Stimulated activated CD8-positive, alpha-beta memory T cell treated with anti-CD3 and anti-CD28 coated beads, Interleukin-7, amount 100 ng/mL, for 24 hours (primary cell): ENCODE data around the gene ACTG2.
"Not testable (repeated sequence)": the region's sequence is repeated elsewhere in the genome, so short reads cannot be mapped to it uniquely, and the experiment has no call there.

Experiments used
- DNase-seq: peaks from one replicate; pipeline ENCODE4 v3.0.0-alpha.2; 2020; ENCODE audit warnings: low read depth

The ACTG2 gene

DNA sequence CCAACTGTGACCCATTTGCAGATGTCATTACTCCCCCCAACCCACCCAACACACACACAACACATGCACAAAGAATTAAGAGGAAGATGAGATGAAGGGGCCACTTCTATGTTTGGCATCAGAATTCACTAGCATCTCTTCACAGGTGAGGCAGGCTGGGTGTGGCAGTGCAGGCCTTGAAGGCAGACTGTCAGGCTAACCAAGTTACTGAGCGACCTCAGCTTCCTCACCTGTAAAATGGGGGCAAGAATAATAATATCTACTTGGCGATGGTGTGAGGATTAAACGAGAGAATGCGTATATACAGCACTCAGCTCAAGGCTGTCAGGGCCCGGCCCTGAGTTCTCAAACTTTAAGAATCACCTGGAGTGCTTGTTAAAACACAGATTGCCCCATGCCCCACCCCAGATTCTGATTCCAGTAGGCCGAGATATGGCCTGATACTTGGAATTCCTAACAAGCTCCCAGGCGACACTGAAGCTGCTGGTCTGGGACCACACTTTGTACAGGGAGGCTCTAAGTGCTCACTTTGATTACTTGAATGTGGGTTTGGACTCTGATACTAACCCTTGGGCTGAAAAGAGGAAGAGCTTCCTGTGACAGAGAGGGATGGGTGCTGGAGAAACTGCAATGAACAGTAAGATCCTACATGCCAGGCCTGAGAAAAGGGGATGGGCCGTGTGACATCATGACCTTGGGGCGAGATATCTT, 1.1 kb downstream of the ACTG2 start:
- no peak for DNase-seq

DNA sequence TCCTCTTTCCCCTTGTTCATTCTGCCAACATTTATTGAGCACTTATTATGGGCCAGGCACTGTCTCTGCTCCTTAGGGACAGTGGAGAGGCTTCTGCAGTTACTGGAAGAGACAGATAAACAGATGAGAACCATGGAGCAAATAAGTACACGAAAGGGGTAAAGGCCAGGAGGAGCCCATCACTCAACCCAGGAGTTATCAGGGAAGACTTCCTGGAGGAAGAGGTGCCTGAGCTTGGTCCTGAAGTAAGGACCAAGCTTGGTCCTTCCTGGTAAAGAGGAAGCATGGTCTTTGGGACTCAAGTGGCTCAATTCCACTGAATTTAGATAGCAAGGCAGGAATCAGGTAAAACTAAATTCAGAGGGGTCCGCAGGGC, 1.7 kb downstream of the ACTG2 start:
- DNase-seq: no peak

DNA sequence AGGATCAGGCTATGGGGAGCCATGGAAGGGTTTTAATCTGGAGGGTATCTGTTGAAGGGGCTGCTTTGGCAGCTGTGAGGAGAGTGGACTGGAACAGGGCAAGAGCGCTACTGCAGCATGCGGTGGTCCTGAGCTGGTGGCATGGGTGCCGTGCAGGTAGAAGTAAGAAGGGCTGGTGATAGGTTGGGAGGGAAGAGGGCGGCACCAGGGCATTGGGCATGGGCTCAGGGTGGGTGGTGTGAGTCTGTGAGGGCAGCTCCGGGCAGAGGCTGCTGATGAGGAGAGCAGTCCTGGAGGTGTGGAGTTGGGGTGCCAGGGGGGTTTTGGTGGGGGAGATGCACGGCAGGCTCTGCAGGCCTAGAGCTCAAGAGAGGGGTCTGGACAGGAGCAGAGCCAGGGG, 2.1 kb downstream of the ACTG2 start:
- DNase-seq: no peak

DNA sequence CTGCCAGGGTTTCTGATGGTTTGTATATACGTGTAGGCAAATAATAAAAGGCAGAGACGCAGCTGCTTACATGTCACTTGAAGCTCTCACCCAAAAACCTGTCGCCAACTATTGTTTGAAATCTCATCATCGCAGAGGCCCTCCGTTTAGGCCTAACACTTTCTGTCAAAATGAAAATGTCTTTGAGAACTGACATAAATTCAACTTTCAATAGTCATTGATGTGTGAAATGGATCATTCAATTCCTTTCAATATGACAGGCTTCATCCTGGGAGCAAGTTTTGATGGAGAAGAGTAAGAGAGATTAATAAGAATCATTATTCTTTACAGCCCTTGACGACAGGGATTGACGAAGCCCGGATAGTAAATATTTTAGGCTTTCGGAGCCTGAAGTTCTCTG, 2.7 kb downstream of the ACTG2 start:
- no peak for DNase-seq

DNA sequence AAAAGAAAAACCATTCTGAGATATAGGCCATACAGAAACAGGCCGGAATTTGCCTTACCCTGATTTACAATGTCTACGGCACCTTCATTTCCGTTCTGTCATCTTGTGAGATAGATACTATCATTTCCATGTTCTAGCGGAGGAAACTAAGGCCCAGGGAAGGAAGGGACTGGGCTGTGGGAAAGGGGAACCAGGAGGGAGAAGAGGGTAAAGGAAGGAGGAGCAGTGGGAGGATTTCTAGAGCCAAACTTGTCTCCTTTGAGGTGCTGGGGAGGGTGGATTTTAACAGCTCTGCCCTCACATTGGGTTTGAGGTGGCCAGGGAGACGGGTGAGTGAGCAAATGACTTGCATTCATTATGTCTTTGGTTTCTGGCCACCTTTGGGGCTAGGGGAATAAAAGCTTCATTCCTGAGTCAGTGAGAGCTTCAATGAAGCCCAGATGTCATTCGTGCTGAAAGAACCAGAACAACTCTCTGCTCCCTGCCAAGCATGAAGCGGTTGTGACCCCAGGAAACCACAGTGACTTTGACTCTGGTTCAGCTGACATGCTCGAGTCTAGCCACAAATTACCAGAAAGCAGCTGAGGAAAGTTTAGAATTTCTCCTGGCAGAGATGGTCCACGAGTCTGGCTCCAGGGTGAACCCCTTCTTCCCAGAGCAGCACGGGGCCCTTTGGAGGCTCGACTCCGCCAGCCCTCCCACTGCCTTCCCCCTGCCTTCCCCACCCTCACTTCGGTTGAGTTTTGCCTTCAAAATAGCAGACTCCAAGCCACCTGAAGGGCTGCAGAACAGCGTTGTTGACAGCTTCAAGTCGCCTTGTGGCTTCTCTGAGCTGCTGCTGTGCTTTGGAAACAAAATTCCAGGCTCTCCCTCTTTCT, 3.8 kb downstream of the ACTG2 start:
- peak; percentile 14 for DNase-seq

DNA sequence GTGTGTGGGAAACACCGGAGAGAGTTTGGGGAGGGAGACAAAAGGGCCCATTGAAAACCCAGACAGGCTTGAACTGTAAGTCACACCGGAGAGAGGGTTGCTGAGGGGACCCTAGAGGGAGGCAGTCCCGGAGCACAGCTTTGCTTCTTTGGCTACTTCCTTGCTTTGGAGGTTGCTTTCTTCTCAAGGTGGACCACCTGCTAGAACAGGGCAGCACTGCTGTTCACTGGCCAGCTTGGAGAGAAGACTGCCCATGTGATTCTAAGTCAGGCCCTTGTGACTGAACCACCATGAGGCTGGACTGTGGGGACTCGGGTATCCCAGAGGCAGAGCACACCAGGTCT, 4.4 kb downstream of the ACTG2 start:
- DNase-seq: no peak

DNA sequence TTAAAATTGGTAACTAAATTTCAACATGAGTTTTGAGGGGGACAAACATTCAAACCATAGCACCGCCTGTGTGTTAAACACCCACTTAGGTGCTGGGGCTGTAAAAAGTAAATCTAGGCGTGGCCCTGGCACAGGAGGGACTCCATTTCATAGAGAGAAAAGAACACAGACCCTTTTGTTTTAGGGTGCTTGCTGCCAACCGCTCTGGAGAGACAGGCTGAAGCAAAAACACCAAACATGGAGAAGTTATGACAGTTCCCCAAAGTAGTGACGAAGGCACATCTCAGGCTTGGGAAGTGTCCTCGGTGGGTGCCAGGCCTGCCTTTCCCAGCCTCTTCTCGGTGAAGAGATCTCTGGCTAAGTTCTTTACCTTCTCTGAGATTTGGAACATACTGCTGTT, 5.1 kb downstream of the ACTG2 start:
- no peak for DNase-seq

DNA sequence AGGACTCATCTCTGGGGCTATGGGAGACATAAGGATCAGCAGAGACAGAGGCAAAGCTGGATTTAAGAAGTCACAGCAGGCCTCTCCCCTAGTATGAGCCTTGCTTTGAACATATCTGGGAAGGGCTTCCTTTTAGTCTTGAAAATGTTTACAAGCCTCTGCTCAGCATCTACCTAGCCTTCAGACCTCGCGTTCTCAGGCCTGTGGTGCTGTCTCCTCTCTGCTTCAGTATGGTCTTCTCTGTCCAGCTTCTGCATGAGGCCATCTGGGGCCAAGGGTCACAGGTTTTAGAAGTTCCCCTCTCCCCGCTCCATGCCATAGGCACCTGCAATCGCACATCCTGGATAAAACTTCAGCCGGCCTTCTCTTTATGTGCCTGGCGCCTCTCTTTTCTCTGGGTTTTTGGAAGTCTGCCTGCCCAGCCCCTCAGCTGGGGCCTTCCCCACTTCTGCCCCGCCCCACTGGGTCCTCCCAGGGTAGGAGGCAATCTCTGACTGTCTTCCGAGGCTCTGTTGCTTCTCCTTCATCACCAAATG, 7.1 kb downstream of the ACTG2 start:
- DNase-seq: no peak

DNA sequence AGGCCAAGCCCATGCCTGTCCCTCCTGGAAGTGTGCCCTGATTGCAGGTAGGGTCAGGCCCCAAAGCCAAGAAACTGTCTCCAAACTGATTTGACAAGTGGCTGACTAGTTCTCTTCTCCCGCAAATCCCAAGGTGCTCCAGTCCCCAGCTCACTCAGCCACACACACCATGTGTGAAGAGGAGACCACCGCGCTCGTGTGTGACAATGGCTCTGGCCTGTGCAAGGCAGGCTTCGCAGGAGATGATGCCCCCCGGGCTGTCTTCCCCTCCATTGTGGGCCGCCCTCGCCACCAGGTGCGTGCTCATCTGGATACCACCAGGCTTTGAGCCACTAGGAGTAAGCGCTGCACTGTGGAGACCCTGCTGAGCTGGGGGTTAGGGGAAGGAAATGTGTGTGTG, 8.3 kb downstream of the ACTG2 start:
- DNase-seq: no peak

DNA sequence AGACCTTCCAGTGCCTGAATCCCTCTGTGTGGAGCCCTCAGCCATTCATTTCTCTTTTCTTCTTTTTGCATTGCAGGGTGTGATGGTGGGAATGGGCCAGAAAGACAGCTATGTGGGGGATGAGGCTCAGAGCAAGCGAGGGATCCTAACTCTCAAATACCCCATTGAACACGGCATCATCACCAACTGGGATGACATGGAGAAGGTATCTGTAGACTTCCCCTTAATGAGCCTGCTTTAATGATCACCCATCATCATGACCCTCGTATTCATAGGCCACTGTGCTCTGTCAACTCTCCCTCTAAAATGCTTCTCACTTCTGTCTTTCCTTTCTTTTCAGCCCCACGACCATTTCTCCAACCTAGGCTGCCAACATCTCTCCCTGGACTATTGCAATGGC, 9.5 kb downstream of the ACTG2 start:
- DNase-seq: no peak

DNA sequence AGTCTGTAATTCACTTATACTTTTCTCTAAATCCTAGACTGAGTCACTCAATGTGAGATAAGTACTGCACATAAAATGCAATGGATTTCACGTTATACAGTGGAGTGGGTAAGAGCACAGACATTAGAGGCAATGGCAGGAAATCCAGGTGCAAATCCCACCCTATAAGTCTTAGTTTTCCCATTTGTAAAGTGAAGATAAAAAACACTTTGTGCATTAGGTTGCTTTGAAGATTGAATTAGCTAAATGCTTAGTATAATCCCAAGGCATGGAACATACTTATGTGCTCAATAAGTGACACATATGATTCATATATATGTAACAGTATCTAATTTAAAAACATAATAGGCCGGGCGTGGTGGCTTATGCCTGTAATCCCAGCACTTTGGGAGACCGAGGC, 10.5 kb downstream of the ACTG2 start:
- DNase-seq: no peak

DNA sequence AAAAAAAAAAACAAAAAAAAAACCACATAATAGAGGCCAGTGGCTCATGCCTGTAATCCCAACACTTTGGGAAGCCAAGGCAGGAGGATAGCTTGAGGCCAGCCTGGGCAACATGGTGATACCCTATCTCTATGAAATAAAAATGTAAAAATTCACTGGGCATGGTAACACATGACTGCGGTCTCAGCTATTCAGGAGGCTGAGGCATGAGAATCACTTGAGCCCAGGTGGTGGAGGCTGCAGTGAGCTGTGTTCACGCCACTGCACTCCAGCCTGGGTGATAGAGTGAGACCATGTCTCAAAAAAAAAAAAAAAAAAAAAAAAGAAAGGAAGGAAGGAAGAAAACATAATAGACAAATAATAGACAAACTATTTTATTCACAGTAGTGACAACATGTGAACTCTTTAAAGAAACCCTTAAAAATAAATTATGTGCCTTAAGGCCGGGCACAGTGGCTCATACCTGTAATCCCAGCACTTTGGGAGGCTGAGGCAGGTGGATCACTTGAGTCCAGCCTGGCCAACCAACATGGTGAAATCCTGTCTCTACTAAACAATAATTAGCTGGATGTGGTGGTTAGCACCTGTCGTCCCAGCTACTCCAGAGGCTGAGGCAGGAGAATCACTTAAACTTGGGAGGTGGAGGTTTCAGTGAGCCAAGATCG, 11.3 kb downstream of the ACTG2 start:
- not testable (repeated sequence) for DNase-seq

DNA sequence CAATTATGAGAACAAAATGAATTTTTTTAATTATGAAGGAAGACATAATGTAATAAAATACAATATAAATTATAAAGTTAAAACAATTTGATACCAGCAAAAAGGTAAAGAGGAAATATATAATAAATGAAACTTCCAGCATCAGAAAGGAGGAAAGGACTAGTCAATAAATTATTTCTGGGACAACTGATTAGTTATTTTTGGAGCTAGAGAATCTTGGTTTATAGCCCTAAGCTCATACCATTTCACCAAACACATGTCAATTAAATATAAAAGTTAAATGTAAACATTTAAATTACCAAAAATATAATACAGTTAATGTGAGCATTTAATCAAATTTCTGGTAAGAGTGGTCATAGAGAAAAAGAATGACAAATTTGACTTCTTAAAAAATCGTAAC, 12.1 kb downstream of the ACTG2 start:
- no peak for DNase-seq

DNA sequence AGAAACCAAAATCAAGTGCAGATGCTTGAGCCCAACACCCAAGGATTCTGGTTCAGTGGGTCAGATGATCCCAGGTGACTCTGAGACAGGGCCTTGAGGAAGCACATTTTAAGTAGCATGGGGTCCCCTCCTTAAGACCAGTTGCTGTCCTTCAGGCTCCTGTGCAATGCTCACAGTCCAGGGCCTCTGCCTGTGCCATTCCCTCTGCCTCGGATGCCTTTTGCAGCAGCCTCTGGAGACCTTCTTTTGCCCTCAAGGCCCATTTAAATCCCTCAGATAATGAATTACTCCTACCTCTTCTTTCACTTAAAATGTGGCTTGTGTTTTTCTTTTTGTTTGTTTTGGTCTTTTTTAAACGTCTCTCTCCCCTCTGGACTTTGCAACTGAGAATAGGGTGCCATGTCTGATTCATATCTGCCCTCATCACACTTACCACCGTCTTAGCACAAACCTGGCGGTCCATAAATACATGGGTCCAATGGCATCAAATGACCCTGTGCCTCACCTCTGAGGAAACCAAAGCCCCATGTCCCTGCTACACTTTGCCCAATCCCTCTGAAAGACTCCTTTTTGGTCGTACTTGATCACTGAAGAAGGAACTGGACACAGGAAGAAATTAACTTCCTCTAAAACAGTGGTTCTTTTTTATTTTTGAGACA, 14.2 kb downstream of the ACTG2 start:
- DNase-seq: no peak

DNA sequence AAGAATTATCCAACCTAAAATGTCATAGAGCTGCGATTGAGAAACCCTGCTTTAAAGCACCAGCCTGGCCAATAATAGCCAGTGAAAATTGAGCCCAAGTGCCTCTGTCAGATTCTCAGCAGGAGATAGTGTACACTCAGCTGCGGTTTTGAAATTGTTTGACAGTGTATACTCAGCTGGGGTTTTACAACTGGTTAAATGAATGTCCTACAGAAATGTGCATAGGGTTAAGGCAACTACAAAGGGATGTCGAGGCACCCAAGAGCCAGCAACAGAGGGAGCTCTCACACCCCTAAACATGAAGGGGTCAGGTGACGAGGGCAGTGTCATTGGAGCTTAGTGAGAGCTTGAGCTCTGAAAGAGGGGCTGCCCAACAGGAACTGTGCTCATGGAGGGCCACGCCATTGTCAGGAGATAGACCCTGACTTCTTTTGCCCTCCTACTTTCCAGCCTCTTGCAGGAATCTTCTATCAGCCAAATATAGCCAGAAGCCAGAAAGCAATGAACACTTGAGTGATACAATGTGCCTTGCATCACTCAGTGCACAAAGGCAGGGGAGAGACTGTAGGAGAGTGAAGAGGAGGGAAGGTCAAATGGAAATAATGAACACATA, 15.1 kb downstream of the ACTG2 start:
- DNase-seq: no peak

DNA sequence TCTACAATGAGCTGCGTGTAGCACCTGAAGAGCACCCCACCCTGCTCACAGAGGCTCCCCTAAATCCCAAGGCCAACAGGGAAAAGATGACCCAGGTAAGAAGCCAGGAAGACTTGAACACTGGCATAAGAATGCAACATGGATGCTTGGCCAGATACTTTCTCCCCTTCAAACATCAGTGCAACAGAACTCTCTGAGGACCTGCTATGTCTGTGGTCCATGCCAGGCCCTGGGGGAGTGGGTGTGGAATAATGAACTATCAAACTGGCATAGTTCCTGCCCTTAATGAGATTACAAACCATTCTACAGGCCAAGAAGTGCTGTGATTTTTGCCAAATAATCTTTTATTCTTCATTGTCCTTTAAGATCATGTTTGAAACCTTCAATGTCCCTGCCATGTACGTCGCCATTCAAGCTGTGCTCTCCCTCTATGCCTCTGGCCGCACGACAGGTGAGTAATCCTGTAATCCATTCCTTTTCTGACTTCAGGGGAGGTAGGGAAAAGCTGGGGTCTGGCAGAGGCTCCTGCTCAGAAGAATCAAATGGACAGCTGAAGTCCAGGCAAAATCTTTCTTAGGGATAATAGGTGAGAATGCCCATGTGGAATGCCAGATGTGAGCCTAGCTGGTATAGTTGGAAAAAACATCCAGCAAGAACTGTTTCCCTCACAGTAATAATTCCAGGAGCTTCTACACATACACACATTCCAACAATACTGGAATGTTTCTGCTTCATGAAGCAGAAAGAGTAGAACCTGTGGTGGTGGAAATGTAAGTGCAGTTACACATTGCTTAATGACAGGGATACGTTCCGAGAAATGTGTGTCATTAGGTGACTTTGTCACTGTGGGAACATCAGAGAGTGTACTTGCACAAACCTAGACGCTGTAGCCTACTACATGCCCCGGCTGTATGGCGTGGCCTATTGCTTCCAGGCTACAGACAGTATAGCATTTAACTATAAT, 16.2 kb downstream of the ACTG2 start:
- DNase-seq: no peak

DNA sequence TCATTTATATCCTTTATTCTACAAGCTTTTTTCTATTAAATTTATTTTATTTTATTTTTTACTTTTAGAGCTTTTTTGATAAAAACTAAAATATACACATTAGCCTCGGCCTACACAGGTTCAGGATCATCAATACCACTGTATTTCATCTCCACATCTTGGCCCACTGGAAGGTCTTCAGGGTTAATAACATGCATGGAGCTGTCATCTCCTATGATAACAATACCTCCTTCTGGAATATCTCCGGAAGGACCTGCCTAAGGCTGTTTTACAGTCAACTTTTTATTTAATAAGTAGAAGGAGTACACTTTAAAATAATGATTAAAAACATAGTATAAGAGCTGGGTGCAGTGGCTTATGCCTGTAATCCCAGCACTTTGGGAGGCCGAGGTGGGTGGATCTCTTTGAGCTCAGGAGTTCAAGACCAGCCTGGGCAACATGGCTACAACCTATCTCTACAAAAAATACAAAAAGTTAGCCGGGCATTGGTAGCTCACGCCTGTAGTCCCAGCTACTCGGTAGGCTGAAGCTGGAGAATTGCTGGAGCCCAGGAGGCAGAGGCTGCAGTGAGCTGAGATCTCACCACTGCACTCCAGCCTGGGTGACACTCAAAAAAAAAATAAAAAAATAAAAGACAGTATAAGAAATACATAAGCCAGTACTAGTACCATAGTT, 18.2 kb downstream of the ACTG2 start:
- no peak for DNase-seq

DNA sequence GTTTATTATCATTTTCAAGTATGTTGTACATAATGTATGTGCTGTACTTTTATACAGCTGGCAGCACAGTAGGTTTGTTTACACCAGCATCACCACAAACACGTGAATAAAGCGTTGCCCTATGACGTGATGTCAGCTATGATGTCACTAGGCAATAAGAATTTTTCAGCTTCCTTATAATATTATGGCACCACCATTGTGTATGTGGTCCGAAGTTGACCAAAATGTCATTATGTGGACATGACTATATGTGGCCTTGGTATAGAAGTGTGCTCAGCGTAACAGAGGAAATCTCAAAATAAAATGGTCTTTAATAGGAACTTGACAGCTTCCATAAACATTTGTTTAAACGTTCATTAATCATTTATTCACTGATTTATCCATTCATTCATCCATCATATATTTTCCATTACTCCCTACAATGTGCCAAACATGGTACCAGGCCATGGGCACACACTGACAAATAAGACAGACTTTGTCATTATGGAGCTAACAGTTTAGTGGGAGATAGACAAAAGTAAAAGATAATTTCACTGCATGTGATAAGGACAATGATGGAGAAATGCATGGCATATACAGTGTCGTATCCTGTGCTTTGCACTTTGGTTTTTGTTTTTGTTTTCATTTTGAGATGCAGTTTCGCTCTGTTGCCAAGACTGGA, 18.9 kb downstream of the ACTG2 start:
- no peak for DNase-seq

DNA sequence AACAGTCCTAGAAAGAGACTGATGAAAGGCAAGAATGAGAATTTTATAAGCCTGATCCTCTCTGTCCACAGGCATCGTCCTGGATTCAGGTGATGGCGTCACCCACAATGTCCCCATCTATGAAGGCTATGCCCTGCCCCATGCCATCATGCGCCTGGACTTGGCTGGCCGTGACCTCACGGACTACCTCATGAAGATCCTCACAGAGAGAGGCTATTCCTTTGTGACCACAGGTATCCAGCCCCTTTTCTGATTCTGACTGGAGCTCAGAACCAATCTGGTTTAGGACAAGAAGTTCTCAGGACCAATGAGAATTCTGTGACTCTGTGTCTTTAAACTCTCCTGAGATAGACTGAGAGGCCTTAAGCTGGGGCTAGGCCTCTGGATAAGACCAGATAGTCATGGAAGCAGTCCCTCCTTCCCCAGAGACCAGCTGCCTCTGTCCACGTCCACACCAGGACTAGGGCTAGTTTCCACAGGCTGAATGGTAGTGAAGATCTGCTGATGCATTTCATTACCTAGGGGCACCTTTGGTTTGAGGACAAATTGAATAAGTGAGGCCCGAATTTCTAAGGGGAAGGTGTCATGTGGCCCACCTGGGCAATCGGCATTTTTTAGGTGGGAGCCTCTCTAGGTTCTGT, 20.7 kb downstream of the ACTG2 start:
- no peak for DNase-seq
